SK-N-SH (cell line): ENCODE measurements around the gene SLC46A1.

Source experiments
- EP300 ChIP-seq, 2 experiments: IDR thresholded peaks; 2 replicates each; pipeline versions ENCODE4 v1.4.0 to v1.6.1; 2012; ENCODE audit warnings: borderline replicate concordance in 1 of 2, low read depth in 1 of 2, low read length in 1 of 2
- MAX ChIP-seq: IDR thresholded peaks from 2 replicates; pipeline ENCODE4 v1.4.0; 2012; ENCODE audit warnings: low read depth
- NRF1 ChIP-seq: IDR thresholded peaks from 2 replicates; pipeline ENCODE4 v1.6.1; 2012; ENCODE audit warnings: low read depth, mild to moderate bottlenecking, low read length
- POLR2AphosphoS5 ChIP-seq: IDR thresholded peaks from 2 replicates; pipeline ENCODE4 v1.6.1; 2012; ENCODE audit warnings: low read depth, low read length
- SMC3 ChIP-seq: IDR thresholded peaks from 2 replicates; pipeline ENCODE4 v1.6.1; 2012; ENCODE audit warnings: low read depth, low read length, improper control_type of control experiment
- TAF1 ChIP-seq: IDR thresholded peaks from 2 replicates; pipeline ENCODE4 v1.6.1; 2012; ENCODE audit warnings: low read depth, mild to moderate bottlenecking, low read length, moderate library complexity, borderline replicate concordance

GRCh38 chr17:28425206-28425605, 19.2 kb upstream of the SLC46A1 start:
- no peak for TF ChIP-seq EP300 (IDR thresholded peaks at IDR 0.05; ENCODE audit: borderline replicate concordance in 1 of 2, low read depth in 1 of 2, low read length in 1 of 2)
- no peak for TF ChIP-seq POLR2AphosphoS5
- no peak for TF ChIP-seq SMC3
- no peak for TF ChIP-seq MAX
- no peak for TF ChIP-seq NRF1
- no peak for TF ChIP-seq TAF1
